ENCODE results near the gene TMEM11.

GRCh38 chr17:21232033-21232749 is 18.2 kb upstream of the TMEM11 start:
- TF ChIP-seq EZH2 (IDR thresholded peaks at IDR 0.05; ENCODE audit: insufficient read depth, poor library complexity, severe bottlenecking) (no peak), EZH2phosphoT487 (IDR thresholded peaks at IDR 0.05; ENCODE audit: insufficient read depth, low read depth) (no peak)

Data from GM23248 (cell line).